HepG2 (cell line): ENCODE results near the gene ATP2B2. TPM values are rescaled to one million over a fixed set of nuclear protein-coding genes. Genes with fewer than 3 reads are reported as not detected.

Experiments
- ATAC-seq: fragments of 200-7000 bp; cut with Tn5 transposase; 3 replicates; pipeline ENCODE4 v1.9.1; 2020; ENCODE audit warnings: mild to moderate bottlenecking, moderate library complexity
- BruUV-seq: library from RNA; stranded (reverse); fragments of 400-500 nt; replicated peaks from 2 replicates; lab custom pipeline; 2021; lab: Mats Ljungman, UMichigan
- CTCF ChIA-PET: fragments of 300-600 bp; formaldehyde crosslinking; extraction: SDS; loops from one replicate; lab custom pipeline; 2021; ENCODE audit warnings: low total read pairs, inconsistent platforms, low intra/inter-chr PET ratio; lab: Yijun Ruan, JAX
- POLR2A ChIA-PET: fragments of 350-600 bp; sonication (Branson Sonifier 250); formaldehyde crosslinking; loops from one replicate; lab custom pipeline; 2020; ENCODE audit warnings: antibody characterized with exemption, inconsistent platforms; lab: Yijun Ruan, JAX
- DNase-seq: peaks from one replicate; pipeline ENCODE4 v3.0.0-alpha.2; 2015; ENCODE audit warnings: low spot score
- FAIRE-seq: peaks from 3 replicates; lab custom pipeline; 2011; peaks lifted over from hg19 to GRCh38; lab: Jason Lieb, UNC
- H2AFZ ChIP-seq: one replicate; pipeline ENCODE4 v1.6.1; 2011; ENCODE audit warnings: low read length, inconsistent platforms
- H3K27ac ChIP-seq: fragments of 300-600 bp; 3 replicates; pipeline ENCODE4 v1.8.0; 2011; ENCODE audit warnings: mixed run types, mild to moderate bottlenecking, mixed read lengths, low read length, inconsistent platforms; ENCODE audit not compliant: insufficient read depth; ENCODE audit errors: extremely low read length
- H3K27me3 ChIP-seq, 2 experiments: fragments of 200-600 bp in 1 of 2; 2 replicates in 1 of 2; 3 replicates in 1 of 2; pipeline versions ENCODE4 v1.6.0 to v1.8.0; 2011; ENCODE audit warnings: low read length in 2 of 2, mild to moderate bottlenecking in 2 of 2, moderate library complexity in 2 of 2, inconsistent platforms in 1 of 2; ENCODE audit not compliant: insufficient read depth in 2 of 2, control insufficient read depth in 1 of 2
- H3K36me3 ChIP-seq, 2 experiments: fragments of 200-600 bp in 1 of 2; replicated peaks in 1 of 2; 2 replicates in 1 of 2; 3 replicates in 1 of 2; pipeline versions ENCODE4 v1.5.1 to v1.8.0; 2011; ENCODE audit warnings: low read length in 2 of 2, inconsistent platforms in 1 of 2; ENCODE audit not compliant: insufficient read depth in 2 of 2, control insufficient read depth in 1 of 2
- H3K4me1 ChIP-seq: 2 replicates; pipeline ENCODE4 v1.5.1; 2012; ENCODE audit warnings: low read length, inconsistent platforms; ENCODE audit not compliant: insufficient read depth
- H3K4me2 ChIP-seq: 2 replicates; pipeline ENCODE4 v1.6.0; 2011; ENCODE audit warnings: low read depth, low read length, inconsistent platforms
- H3K4me3 ChIP-seq, 3 experiments: fragments of 200-600 bp in 1 of 3; sonication (generic), shearing (Covaris generic) in 1 of 3; replicated peaks in 1 of 3; 2 replicates each; pipeline ENCODE4 v1.5.1; 2011 to 2016; ENCODE audit warnings: low read length in 3 of 3, inconsistent platforms in 2 of 3, low read depth in 2 of 3, mild to moderate bottlenecking in 2 of 3, control low read depth in 1 of 3, mixed read lengths in 1 of 3; ENCODE audit not compliant: insufficient read depth in 1 of 3
- H3K79me2 ChIP-seq: one replicate; pipeline ENCODE4 v1.6.1; 2011; ENCODE audit warnings: low read length, inconsistent platforms; ENCODE audit not compliant: insufficient read depth
- H3K9ac ChIP-seq: 2 replicates; pipeline ENCODE4 v1.6.0; 2011; ENCODE audit warnings: mild to moderate bottlenecking, low read depth, low read length, inconsistent platforms; ENCODE audit not compliant: insufficient read depth
- H3K9me3 ChIP-seq: 2 replicates; pipeline ENCODE4 v1.5.1; 2012; ENCODE audit warnings: mild to moderate bottlenecking, low read length
- H4K20me1 ChIP-seq: 2 replicates; pipeline ENCODE4 v1.6.0; 2011; ENCODE audit warnings: inconsistent platforms, mild to moderate bottlenecking, low read length, moderate library complexity; ENCODE audit not compliant: insufficient read depth
- CAMTA2 ChIP-seq: sonication (generic); formaldehyde crosslinking; IDR thresholded peaks from 2 replicates; pipeline ENCODE4 v1.4.0; 2020; ENCODE audit warnings: mild to moderate bottlenecking, missing genetic modification reagents, borderline replicate concordance
- SP4 ChIP-seq: sonication (generic); formaldehyde crosslinking; IDR thresholded peaks from 2 replicates; pipeline ENCODE4 v1.8.1; 2023; ENCODE audit warnings: mild to moderate bottlenecking, missing genetic modification reagents
- ZNF713 ChIP-seq: sonication (generic); formaldehyde crosslinking; IDR thresholded peaks from 2 replicates; pipeline ENCODE4 v1.4.0; 2020; ENCODE audit warnings: mild to moderate bottlenecking, missing genetic modification reagents
- WGBS: methylation state at CpG from one replicate; pipeline ENCODE4 v1.1.6; 2017; ENCODE audit warnings: low lambda C conversion rate; 5-methylcytosine and 5-hydroxymethylcytosine counted together
- in situ Hi-C: cut with HindIII; loops from 2 replicates; pipeline ENCODE4 v1.10.0; 2017; ENCODE audit warnings: low pct_unique_long_range_greater_than_20kb; ENCODE audit not compliant: extremely low pct_ligation_motif_present
- intact Hi-C: fragments of 100-400 bp; cut with micrococcal nuclease; formaldehyde crosslinking; loops from one replicate; pipeline ENCODE4 v1.10.0; 2022; ENCODE audit not compliant: unreplicated experiment
- polyA plus RNA-seq, 8 experiments: library from polyadenylated mRNA; depleted of rRNA in 3 of 8; stranded (reverse) in 7 of 8; unstranded in 1 of 8; fragments of >200 nt; fragmentation: Illumina TruSeq in 4 of 8; extraction: Trizol in 4 of 8; gene quantifications; 2 replicates each; pipeline versions ENCODE4 v1.2.1 to v1.2.3, GENCODE V29; 2011 to 2016; ENCODE audit warnings: low read depth in 4 of 8, missing spikeins in 1 of 8, mixed read lengths in 1 of 8; ENCODE audit not compliant: insufficient read depth in 1 of 8
- total RNA-seq, 5 experiments: library from RNA; depleted of rRNA; stranded (reverse); fragments of >200 nt; fragmentation: Illumina TruSeq; extraction: Trizol; gene quantifications; 2 replicates each; pipeline ENCODE4 v1.2.3, GENCODE V29; 2016; ENCODE audit warnings: low read depth in 1 of 5
- TF ChIP-seq, protein P1 (sequence below): sonication (generic); formaldehyde crosslinking; IDR thresholded peaks from 2 replicates; pipeline ENCODE4 v1.9.0; 2022; ENCODE audit warnings: low read depth, missing genetic modification reagents
- TF ChIP-seq, protein P2 (sequence below): sonication (generic); formaldehyde crosslinking; IDR thresholded peaks from 2 replicates; pipeline ENCODE4 v1.4.0; 2020; ENCODE audit warnings: mild to moderate bottlenecking, missing genetic modification reagents
- TF ChIP-seq, protein P3 (sequence below): fragments of 450-650 bp; IDR thresholded peaks from 2 replicates; pipeline ENCODE4 v1.6.1; 2017

ATP2B2 gene
- total and polyA plus RNA-seq, 2 of the 13 experiments (the other 11 are each of a cell fraction or from before 2014, with no cell fraction given) = 1.5 to 2.3 TPM

DNA sequence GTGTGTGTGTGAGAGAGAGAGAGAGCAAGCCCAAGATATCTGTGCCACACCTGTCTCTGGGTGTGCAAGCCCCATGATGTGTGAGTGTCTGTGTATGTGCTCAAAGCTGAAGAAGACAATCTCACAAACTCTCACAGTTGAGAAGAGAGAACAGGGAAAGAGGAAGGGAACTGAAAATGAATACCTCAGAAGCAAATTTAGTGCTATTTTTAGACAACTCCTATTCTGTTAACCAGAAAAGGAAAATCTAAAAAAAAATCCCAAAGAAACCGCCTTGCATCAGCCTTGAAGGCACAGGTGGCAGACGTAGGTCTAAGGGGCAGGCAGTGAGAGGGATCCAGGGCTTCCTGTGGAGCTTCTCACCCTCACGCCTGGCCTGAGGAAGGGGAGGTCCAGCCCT is 47.8 kb downstream of the ATP2B2 start:
- H2AFZ ChIP-seq = no peak overlapping the region
- no peak for DNase-seq
- no TSS peak for BruUV-seq
- H3K27me3 ChIP-seq = no peaks in the 10 kb centered on the region
- in situ Hi-C loops (no loop called here), intact Hi-C loops (no loop called here)
- no peaks in the 10 kb centered on the region for H3K4me1 ChIP-seq
- H3K4me3 ChIP-seq = no peak overlapping the region
- no peak overlapping the region for H3K4me2 ChIP-seq
- H3K9ac ChIP-seq = no peak overlapping the region
- no peaks in the 10 kb centered on the region for H3K36me3 ChIP-seq
- ChIA-PET CTCF (no interaction called here), POLR2A (no interaction called here)
- TF ChIP-seq SP4 (CRISPR knock-in tag) (no peak), ZNF713 (CRISPR knock-in tag) (no peak)
- TF ChIP-seq, protein P1, sequence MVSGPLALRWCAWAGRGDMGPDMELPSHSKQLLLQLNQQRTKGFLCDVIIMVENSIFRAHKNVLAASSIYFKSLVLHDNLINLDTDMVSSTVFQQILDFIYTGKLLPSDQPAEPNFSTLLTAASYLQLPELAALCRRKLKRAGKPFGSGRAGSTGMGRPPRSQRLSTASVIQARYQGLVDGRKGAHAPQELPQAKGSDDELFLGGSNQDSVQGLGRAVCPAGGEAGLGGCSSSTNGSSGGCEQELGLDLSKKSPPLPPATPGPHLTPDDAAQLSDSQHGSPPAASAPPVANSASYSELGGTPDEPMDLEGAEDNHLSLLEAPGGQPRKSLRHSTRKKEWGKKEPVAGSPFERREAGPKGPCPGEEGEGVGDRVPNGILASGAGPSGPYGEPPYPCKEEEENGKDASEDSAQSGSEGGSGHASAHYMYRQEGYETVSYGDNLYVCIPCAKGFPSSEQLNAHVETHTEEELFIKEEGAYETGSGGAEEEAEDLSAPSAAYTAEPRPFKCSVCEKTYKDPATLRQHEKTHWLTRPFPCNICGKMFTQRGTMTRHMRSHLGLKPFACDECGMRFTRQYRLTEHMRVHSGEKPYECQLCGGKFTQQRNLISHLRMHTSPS (CRISPR knock-in tag) = no peak
- TF ChIP-seq, protein P2, sequence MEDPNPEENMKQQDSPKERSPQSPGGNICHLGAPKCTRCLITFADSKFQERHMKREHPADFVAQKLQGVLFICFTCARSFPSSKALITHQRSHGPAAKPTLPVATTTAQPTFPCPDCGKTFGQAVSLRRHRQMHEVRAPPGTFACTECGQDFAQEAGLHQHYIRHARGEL (CRISPR knock-in tag) = no peak
- FAIRE-seq = no peak
- no peaks in the 10 kb centered on the region for H3K79me2 ChIP-seq
- H3K27ac ChIP-seq = no peak overlapping the region
- peaks cover 5% of the 10 kb centered on the region; the same call in 1 of the 2 replicates for H4K20me1 ChIP-seq
- H3K9me3 ChIP-seq = no peaks in the 10 kb centered on the region
- no peak for ATAC-seq
- 34% methylated on average over 3 of the region's 3 CpGs for WGBS

DNA sequence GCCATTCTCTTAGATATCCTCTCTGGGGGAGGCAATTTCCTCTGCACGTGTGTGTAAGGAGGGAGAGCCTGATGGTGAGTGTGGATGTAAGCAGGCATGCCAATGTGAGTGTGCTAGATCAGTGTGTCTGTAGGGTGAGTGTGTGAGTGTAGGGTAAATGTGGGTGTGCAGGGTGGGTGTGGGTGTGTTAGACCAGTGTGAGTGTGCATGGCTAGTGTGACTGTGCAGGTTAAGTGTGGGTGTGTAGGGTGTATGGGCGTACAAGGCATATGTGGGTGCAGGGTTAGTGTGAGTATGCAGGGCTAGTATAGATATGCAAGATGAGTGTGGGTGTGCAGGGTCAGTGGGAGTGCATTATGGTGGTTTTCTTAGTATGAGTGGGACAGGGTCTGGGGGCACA is 48.4 kb downstream of the ATP2B2 start:
- ChIA-PET POLR2A (no interaction called here), CTCF (no interaction called here)
- TF ChIP-seq, protein P3, sequence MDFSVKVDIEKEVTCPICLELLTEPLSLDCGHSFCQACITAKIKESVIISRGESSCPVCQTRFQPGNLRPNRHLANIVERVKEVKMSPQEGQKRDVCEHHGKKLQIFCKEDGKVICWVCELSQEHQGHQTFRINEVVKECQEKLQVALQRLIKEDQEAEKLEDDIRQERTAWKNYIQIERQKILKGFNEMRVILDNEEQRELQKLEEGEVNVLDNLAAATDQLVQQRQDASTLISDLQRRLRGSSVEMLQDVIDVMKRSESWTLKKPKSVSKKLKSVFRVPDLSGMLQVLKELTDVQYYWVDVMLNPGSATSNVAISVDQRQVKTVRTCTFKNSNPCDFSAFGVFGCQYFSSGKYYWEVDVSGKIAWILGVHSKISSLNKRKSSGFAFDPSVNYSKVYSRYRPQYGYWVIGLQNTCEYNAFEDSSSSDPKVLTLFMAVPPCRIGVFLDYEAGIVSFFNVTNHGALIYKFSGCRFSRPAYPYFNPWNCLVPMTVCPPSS = 0 out of 2 replicates have a peak, but pooled peaks have one; percentile 45
- TF ChIP-seq CAMTA2 (CRISPR knock-in tag) = no peak
- H3K4me2 ChIP-seq = no peak overlapping the region
- no peak overlapping the region for H3K27ac ChIP-seq
- H3K27me3 ChIP-seq = no peaks in the 10 kb centered on the region
- H3K4me1 ChIP-seq = no peaks in the 10 kb centered on the region
- no peaks in the 10 kb centered on the region for H3K36me3 ChIP-seq
- H3K9ac ChIP-seq = no peak overlapping the region
- intact Hi-C loops = no loop called here
- H3K9me3 ChIP-seq = no peaks in the 10 kb centered on the region
- no peak for DNase-seq
- no peak for FAIRE-seq
- H4K20me1 ChIP-seq = peaks cover 5% of the 10 kb centered on the region; the same call in 1 of the 2 replicates
- in situ Hi-C loops = no loop called here
- no peaks in the 10 kb centered on the region for H3K79me2 ChIP-seq
- 60% methylated on average over 2 of the region's 2 CpGs for WGBS
- H3K4me3 ChIP-seq = no peak overlapping the region
- no peak for ATAC-seq
- no peak overlapping the region for H2AFZ ChIP-seq
- BruUV-seq = no TSS peak
